ENCODE measurements around the gene FTCDNL1.

FTCDNL1 gene

GRCh38 chr2:199743415-199744120, 107.4 kb downstream of the FTCDNL1 start:
- no peak overlapping the region for H3K4me3 ChIP-seq (ENCODE audit: low read depth, low read length)

- H3K4me3 ChIP-seq (ENCODE audit: low read depth, low read length), result no peak overlapping the region
Measured at GRCh38 chr2:199742884-199743283, 108.1 kb downstream of the FTCDNL1 start.

- H3K4me3 ChIP-seq (ENCODE audit: low read depth, low read length), result no peak overlapping the region
Measured at GRCh38 chr2:199740111-199740428, 110.9 kb downstream of the FTCDNL1 start.

DNA sequence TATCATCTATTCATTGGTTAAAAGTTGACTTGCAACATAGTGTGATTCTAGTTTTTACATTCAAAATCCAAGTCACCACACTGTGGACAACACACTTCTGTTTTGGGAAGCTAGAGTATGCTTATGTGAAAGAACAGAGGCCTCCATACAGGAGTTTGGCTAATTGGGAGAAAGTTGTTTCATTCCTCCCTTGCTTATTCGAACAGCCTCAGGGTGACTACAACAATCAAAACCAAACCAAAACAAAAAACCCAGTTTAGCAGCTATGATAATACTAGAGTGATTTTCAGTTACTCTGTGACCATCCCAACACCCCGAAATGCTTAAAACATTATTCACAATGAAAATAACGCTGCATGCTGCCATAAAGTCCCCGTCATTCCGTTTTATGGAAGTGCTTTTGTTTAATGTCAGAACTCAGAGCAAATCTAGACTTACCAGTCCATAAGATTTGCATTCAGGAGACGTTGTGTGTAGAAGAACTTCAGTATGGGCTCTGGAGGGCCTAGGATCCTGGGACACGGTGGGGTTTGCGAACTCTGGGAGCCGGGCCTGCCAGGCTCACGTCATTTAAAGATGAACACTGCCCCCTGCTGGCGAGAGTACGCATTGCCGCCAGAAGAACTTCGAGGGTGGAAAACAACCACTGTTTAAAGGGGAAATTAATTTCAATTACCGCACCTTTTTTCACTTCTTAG, 111.4 kb downstream of the FTCDNL1 start:
- H3K4me3 ChIP-seq (ENCODE audit: low read depth, low read length), result no peak overlapping the region

- H3K4me3 ChIP-seq (ENCODE audit: low read depth, low read length), result no peak overlapping the region
Measured at GRCh38 chr2:199738727-199739412, 112.1 kb downstream of the FTCDNL1 start.

DNA sequence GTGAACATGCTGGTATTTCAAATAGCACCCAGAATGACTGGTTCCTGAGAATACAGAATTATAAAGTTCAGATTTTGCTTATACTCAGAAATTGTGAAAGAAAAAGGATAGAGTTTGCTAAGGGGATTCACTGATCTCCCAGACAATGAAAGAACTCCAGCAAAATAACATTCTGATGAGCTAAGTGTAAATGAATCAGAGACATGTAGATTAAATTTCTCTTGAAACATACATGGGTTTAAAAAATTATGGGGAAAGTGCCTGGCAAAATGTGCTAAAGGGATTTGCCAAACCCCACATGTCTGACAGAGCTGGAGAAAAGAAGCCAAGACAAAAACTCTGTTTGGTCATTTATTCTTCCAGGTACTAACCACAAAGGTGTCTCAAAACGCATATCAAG, 116.3 kb downstream of the FTCDNL1 start:
- no peak overlapping the region for H3K4me3 ChIP-seq (ENCODE audit: low read depth, low read length)

DNA sequence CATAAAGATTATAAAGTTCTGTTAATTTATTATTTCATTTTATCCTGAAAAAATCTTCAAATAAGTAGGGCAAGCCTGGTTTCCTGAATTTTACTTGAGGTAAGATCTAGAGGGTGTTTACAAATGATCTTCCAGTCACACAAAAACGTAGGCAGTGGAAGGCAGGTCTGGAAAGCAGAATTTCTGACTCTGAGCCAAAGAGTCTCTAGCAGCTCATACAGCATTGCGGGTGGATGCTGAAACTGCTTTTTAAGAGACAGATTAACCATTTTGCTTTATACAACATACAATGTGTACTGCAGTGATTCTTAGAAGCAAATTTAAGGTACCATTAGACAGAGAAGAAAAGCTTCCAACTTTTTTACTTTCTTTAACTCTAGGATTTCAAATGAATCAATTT, 117.0 kb downstream of the FTCDNL1 start:
- no peak overlapping the region for H3K4me3 ChIP-seq (ENCODE audit: low read depth, low read length)

DNA sequence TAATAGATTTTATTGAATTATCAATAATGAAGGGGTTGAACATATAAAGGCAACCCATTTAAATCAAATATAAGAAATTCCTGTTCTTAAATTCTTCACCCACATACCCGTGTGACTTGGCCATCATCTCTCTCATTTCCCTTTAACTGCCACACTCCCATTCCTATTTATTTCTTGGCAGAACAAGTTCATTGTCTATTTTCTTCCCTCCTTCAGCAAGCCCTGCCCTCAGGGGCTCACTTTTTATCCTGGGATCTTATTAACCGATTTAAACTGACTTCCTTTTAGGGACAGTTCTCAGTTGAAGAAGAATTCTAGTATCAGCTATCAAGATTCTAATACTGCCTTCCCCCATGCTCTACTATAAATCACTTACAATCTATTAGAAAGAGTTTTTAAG, 123.2 kb downstream of the FTCDNL1 start:
- H3K4me3 ChIP-seq (ENCODE audit: low read depth, low read length), result no peak overlapping the region

GRCh38 chr2:199727306-199727705, 123.7 kb downstream of the FTCDNL1 start:
- H3K4me3 ChIP-seq (ENCODE audit: low read depth, low read length), result no peak overlapping the region

DNA sequence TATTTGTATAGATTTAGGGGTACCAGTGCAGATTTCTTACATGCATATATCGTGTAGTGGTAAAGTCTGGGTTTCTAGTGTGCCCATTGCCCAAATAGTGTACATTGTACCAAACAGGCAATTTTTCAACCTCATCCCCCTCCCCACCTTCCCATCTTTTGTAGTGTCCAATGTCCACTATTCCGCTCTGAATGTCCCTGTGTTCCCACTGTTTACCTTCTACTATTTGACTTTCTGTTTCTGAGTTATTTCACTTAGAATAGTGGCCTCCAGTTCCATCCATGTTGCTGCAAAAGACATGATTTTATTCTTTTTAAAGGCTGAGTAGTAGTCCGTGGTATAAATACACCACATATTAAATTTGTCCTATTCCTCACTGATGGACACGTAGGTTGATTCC, 132.9 kb downstream of the FTCDNL1 start:
- H3K4me3 ChIP-seq (ENCODE audit: low read depth, low read length), result no peak overlapping the region

DNA sequence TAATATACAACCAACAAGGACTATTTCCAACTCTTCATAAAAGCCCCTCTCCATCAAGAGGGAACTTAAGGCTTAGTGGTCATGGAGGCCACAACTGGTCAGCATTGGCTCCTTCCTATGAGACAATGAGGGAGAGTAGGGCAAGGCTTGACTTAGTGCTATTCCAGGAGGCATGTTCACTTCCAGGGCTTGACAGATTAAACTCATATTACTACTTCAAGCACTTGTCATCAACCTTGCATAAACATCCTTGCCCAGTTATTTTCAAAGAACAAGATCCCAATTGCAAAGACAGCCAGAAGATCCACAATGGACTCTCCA, 133.4 kb downstream of the FTCDNL1 start:
- H3K4me3 ChIP-seq (ENCODE audit: low read depth, low read length), result no peak overlapping the region

DNA sequence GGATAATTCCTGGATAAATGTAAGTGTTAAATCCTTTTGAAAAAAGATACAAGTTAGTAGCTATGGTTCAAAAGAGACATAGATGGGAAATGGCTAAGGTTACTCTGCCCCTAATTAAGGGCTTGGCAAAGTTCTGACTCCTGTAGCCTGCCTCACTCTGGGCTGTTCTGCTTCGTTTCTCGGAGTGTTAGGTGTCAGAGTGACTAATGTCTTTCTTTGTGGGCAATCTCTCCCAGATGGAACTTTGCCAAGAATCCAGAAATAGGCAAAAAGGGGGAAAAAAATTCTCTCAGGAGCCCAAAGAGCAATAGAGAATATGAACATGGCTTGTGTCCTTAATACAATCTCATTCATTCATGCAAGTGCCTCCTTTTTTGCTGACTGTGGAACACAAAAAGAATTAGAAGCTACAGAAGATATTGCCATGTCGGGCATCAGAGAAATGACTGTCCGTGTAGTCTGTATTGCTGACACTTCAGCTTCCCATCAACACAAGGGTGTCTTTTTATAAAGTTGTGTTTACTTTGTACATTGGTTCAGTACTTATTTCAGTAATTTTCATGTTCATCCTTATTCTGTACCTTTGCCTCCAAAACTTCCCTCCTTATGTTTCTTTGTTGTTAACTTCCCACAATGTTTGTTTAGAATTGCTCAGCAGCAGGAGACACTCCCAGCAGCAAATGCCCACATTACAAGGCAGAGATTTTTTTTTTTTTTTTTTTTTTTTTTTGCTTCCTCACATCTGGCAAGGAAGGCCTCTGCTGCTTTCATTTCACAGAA, 134.0 kb downstream of the FTCDNL1 start:
- H3K4me3 ChIP-seq (ENCODE audit: low read depth, low read length), result no peak overlapping the region

DNA sequence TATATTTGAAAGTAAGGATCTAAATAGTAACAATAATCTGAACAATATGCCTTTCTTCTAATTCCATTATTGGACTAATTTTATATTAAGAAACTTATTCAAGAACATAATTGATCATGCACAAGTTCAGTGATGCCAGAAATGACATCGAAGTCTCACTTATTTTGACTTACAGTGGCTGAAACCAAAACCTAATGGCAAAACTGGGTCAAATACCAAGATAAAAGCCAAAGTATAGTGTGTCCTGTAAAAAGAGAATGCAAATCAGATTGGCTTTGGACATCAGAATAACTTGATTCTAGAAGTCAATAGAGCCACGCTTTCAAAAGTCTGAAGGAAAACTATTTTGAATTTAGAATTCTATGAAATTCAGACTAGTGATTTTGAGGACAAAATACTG, 137.2 kb downstream of the FTCDNL1 start:
- no peak overlapping the region for H3K4me3 ChIP-seq (ENCODE audit: low read depth, low read length)

- H3K4me3 ChIP-seq (ENCODE audit: low read depth, low read length), result no peak overlapping the region
Measured at GRCh38 chr2:199710551-199710950, 140.4 kb downstream of the FTCDNL1 start.

Data from iPS-11a (cell line).